GM23338 (cell line): ENCODE data around the gene MOB3B. TPM values are rescaled to one million over a fixed set of nuclear protein-coding genes. Genes with fewer than 3 reads are reported as not detected.

Experiments
- ATAC-seq: fragments of 200-7000 bp; cut with Tn5 transposase; 3 replicates; pipeline ENCODE4 v1.9.1; 2020
- DNase-seq: peaks from one replicate; pipeline ENCODE4 v3.0.0-alpha.2; 2015; ENCODE audit warnings: low spot score
- H2AFZ ChIP-seq: fragments of 200-600 bp; sonication (generic); 2 replicates; pipeline ENCODE4 v1.8.0; 2016; ENCODE audit warnings: antibody characterized with exemption, mild to moderate bottlenecking, moderate library complexity
- H3F3A ChIP-seq: fragments of 200-600 bp; sonication (generic); replicated peaks from 2 replicates; pipeline ENCODE4 v1.8.0; 2017; ENCODE audit warnings: antibody characterized with exemption, mixed run types, low read depth
- H3K27ac ChIP-seq: fragments of 200-600 bp; sonication (generic); 2 replicates; pipeline ENCODE4 v1.6.1; 2016; ENCODE audit warnings: low read depth
- H3K27me3 ChIP-seq: fragments of 200-600 bp; sonication (generic); 2 replicates; pipeline ENCODE4 v1.8.0; 2016; ENCODE audit warnings: mild to moderate bottlenecking, mixed run types, moderate library complexity; ENCODE audit not compliant: insufficient read depth
- H3K36me3 ChIP-seq: fragments of 200-600 bp; sonication (generic); 2 replicates; pipeline ENCODE4 v1.8.0; 2016; ENCODE audit warnings: mild to moderate bottlenecking; ENCODE audit not compliant: insufficient read depth
- H3K4me1 ChIP-seq: fragments of 200-600 bp; sonication (generic); 2 replicates; pipeline ENCODE4 v1.8.0; 2016; ENCODE audit warnings: mild to moderate bottlenecking, moderate library complexity; ENCODE audit not compliant: insufficient read depth
- H3K4me2 ChIP-seq: fragments of 200-600 bp; sonication (generic); 2 replicates; pipeline ENCODE4 v1.7.1; 2017; ENCODE audit warnings: mixed run types
- H3K4me3 ChIP-seq: fragments of 200-600 bp; sonication (generic); 2 replicates; pipeline ENCODE4 v1.6.1; 2016; ENCODE audit warnings: mixed run types
- H3K79me2 ChIP-seq: fragments of 200-600 bp; sonication (generic); replicated peaks from 2 replicates; pipeline ENCODE4 v1.8.0; 2017; ENCODE audit warnings: mild to moderate bottlenecking; ENCODE audit not compliant: insufficient read depth
- H3K9me2 ChIP-seq: fragments of 200-600 bp; sonication (generic); 2 replicates; pipeline ENCODE4 v1.8.0; 2017; ENCODE audit not compliant: insufficient read depth
- H4K20me1 ChIP-seq: fragments of 200-600 bp; sonication (generic); replicated peaks from 2 replicates; pipeline ENCODE4 v1.8.0; 2017; ENCODE audit warnings: mild to moderate bottlenecking; ENCODE audit not compliant: insufficient read depth
- H3K27ac Mint-ChIP-seq: 2 replicates; pipeline ENCODE4 v1.8.0; 2020; ENCODE audit warnings: inconsistent platforms, mild to moderate bottlenecking, moderate library complexity, mixed read lengths
- H3K27me3 Mint-ChIP-seq: 3 replicates; pipeline ENCODE4 v1.8.0; 2022; ENCODE audit warnings: low read depth, mild to moderate bottlenecking, moderate library complexity, mixed read lengths, inconsistent platforms; ENCODE audit not compliant: insufficient read depth, poor library complexity
- H3K36me3 Mint-ChIP-seq: 3 replicates; pipeline ENCODE4 v1.8.0; 2021; ENCODE audit warnings: low read depth, mild to moderate bottlenecking, inconsistent platforms, moderate library complexity, mixed read lengths
- H3K4me1 Mint-ChIP-seq: 3 replicates; pipeline ENCODE4 v1.8.0; 2020; ENCODE audit warnings: mild to moderate bottlenecking, inconsistent platforms, mixed read lengths
- H3K4me3 Mint-ChIP-seq: 3 replicates; pipeline ENCODE4 v1.8.0; 2021; ENCODE audit warnings: moderate library complexity, mild to moderate bottlenecking, inconsistent platforms, mixed read lengths
- H3K9me3 Mint-ChIP-seq: 3 replicates; pipeline ENCODE4 v1.8.0; 2020; ENCODE audit warnings: moderate library complexity, mild to moderate bottlenecking, inconsistent platforms, mixed read lengths
- CREB1 ChIP-seq: fragments of 250-450 bp; sonication (Bioruptor Pico); IDR thresholded peaks from 2 replicates; pipeline ENCODE4 v1.5.0; 2020; ENCODE audit warnings: low read depth, mild to moderate bottlenecking, moderate library complexity
- CTCF ChIP-seq, 2 experiments: fragments of 200-600 bp in 1 of 2; sonication (generic) in 1 of 2; conservative IDR thresholded peaks; 2 replicates each; pipeline versions ENCODE4 v1.5.1 to v1.6.1; 2016 to 2017; ENCODE audit warnings: antibody characterized with exemption in 2 of 2, low read depth in 2 of 2, mild to moderate bottlenecking in 2 of 2, moderate library complexity in 1 of 2
- ETS1 ChIP-seq: IDR thresholded peaks from 2 replicates; pipeline ENCODE4 v1.6.1; 2016; ENCODE audit warnings: antibody characterized with exemption
- EZH2 ChIP-seq: fragments of 200-600 bp; sonication (generic); IDR thresholded peaks from one replicate; pipeline ENCODE4 v1.8.0; 2017; ENCODE audit warnings: antibody characterized with exemption, mild to moderate bottlenecking, low read depth; ENCODE audit not compliant: unreplicated experiment
- EZH2phosphoT487 ChIP-seq: fragments of 200-600 bp; sonication (generic); IDR thresholded peaks from one replicate; pipeline ENCODE4 v1.8.1; 2018; ENCODE audit warnings: antibody characterized with exemption; ENCODE audit not compliant: unreplicated experiment
- JUNB ChIP-seq: IDR thresholded peaks from one replicate; pipeline ENCODE4 v1.6.1; 2016; ENCODE audit warnings: antibody characterized with exemption; ENCODE audit not compliant: unreplicated experiment
- NANOG ChIP-seq: IDR thresholded peaks from 2 replicates; pipeline ENCODE4 v1.6.1; 2016; ENCODE audit warnings: antibody characterized with exemption, borderline replicate concordance
- POLR2AphosphoS5 ChIP-seq: IDR thresholded peaks from 2 replicates; pipeline ENCODE4 v1.6.1; 2016; ENCODE audit warnings: antibody characterized with exemption, low read depth
- REST ChIP-seq: IDR thresholded peaks from one replicate; pipeline ENCODE4 v1.6.1; 2018; ENCODE audit warnings: antibody characterized with exemption; ENCODE audit not compliant: unreplicated experiment
- STAT1 ChIP-seq: IDR thresholded peaks from one replicate; pipeline ENCODE4 v1.6.1; 2016; ENCODE audit warnings: antibody characterized with exemption; ENCODE audit not compliant: unreplicated experiment
- ZNF114 ChIP-seq: fragments of 250-450 bp; sonication (Bioruptor Pico); IDR thresholded peaks from 2 replicates; pipeline ENCODE4 v1.5.0; 2020; ENCODE audit warnings: mild to moderate bottlenecking, moderate library complexity
- ZNF331 ChIP-seq: fragments of 250-450 bp; sonication (Bioruptor Pico); IDR thresholded peaks from 2 replicates; pipeline ENCODE4 v1.5.0; 2020; ENCODE audit warnings: low read depth, mild to moderate bottlenecking, moderate library complexity
- ZNF462 ChIP-seq: fragments of 250-450 bp; sonication (Bioruptor Pico); IDR thresholded peaks from 2 replicates; pipeline ENCODE4 v1.5.0; 2020; ENCODE audit warnings: mild to moderate bottlenecking, moderate library complexity
- polyA plus RNA-seq: library from polyadenylated mRNA; unstranded; fragments of >200 nt; fragmentation: Nextera tagmentation; extraction: Ambion mirVana; gene quantifications from 2 replicates; pipeline ENCODE4 v1.2.1, GENCODE V29; 2016
- total RNA-seq: library from RNA; depleted of rRNA; stranded (reverse); fragments of >200 nt; shearing (Covaris generic); gene quantifications from 2 replicates; pipeline ENCODE4 v1.2.3, GENCODE V29; 2014

The MOB3B gene
- total and polyA plus RNA-seq, 2 experiments from 2014 or later, result 7.6 to 12.1 TPM

- H3K4me1 ChIP-seq, result peaks cover 19% of the 10 kb centered on the region
- H4K20me1 ChIP-seq, result no peaks in the 10 kb centered on the region
- H3K27ac ChIP-seq, result no peak overlapping the region
- no peak overlapping the region; the same call in 1 of the 2 replicates for H3K4me2 ChIP-seq
- ATAC-seq (no peak), DNase-seq (no peak)
- Mint-ChIP-seq H3K4me3 (no peak overlapping the region), H3K4me1 (peaks cover 46% of the 10 kb centered on the region), H3K27ac (0 out of 2 replicates have a peak overlapping the region, but pooled peaks have one; percentile 27), H3K36me3 (peaks cover 10% of the 10 kb centered on the region), H3K27me3 (no peaks in the 10 kb centered on the region), H3K9me3 (no peaks in the 10 kb centered on the region)
- no peaks in the 10 kb centered on the region for H3F3A ChIP-seq
- H3K36me3 ChIP-seq, result no peaks in the 10 kb centered on the region
- peaks cover 14% of the 10 kb centered on the region; the same call in 1 of the 2 replicates for H3K9me2 ChIP-seq
- H3K27me3 ChIP-seq, result no peaks in the 10 kb centered on the region
- TF ChIP-seq NANOG, result no peak
- no peak for TF ChIP-seq EZH2
- TF ChIP-seq POLR2AphosphoS5, result no peak
- no peak for TF ChIP-seq CREB1 (CRISPR knock-in tag)
- no peak for TF ChIP-seq EZH2phosphoT487
- no peak for TF ChIP-seq ZNF462 (CRISPR knock-in tag)
- TF ChIP-seq STAT1, result no peak
- no peak for TF ChIP-seq ETS1
- no peak for TF ChIP-seq JUNB
- TF ChIP-seq ZNF331 (CRISPR knock-in tag), result no peak
- TF ChIP-seq ZNF114 (CRISPR knock-in tag), result no peak
- no peak for TF ChIP-seq CTCF (conservative IDR thresholded peaks at IDR 0.05; ENCODE audit: low read depth in 2 of 2)
- no peak for TF ChIP-seq REST
- no peak overlapping the region for H3K4me3 ChIP-seq
- H2AFZ ChIP-seq, result no peak overlapping the region
- H3K79me2 ChIP-seq, result no peaks in the 10 kb centered on the region
Measured at GRCh38 chr9:27353166-27353473, 176.5 kb downstream of the MOB3B start.
